ENCODE data around the gene ARL16. TPM values are rescaled to one million over a fixed set of nuclear protein-coding genes. Genes with fewer than 3 reads are reported as not detected.

The ARL16 gene
- polyA plus RNA-seq, 1 donor (not counting 4 experiments of a cell fraction or from before 2014, with no cell fraction given): 48.7 TPM

DNA sequence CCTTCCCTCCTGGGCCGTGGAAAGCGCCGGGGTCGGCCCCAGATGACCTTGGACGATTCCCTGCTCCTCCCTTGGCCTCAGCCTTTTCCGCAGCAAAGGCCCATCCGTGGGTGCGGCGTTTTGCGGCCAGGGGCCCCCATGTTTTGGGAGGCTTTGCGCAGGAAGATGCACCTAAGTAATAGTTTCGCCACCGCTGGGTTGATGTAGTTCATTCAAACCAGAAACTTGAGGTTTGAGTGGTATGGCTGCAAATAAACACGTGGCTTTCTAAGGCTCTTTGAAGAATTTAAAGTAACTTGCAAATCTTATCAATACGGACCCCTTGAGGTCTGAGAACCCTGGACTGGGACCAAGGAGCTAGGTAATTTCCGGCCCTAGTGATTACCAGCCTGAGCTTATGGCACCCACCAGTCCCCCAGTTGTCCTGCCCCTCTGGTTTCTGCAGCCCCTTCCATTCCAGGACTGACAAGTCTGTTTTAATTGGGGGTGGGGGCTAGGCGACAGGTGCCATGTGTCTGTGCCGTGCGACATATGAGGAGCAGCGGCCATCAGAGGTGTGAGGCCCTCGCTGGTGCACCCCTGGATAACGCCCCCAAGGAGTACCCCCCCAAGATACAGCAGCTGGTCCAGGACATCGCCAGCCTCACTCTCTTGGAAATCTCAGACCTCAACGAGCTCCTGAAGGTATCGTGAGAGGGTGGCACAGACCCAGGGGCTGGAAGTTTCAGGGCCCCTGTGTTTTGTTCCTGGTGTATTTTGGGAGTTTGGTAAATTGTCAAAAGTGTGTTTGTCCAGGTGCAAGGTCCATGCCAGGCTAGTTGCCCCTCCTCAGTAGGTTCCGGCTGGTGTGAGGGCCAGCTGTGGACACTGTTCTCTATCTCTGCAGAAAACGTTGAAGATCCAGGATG, 20.4 kb upstream of the ARL16 start:
- peaks cover 33 to 54% of the 10 kb centered on the region in 2 experiments for H3K36me3 ChIP-seq (ENCODE audit: control insufficient read depth in 2 of 2, extremely low read depth in 1 of 2, insufficient read depth in 2 of 2, low read length in 2 of 2)
- H3K9ac ChIP-seq (ENCODE audit: control insufficient read depth, extremely low read depth, insufficient read depth, low read length): peak overlapping the region; percentile 97
- peak overlapping the region; percentile 91 for H3K27ac ChIP-seq (ENCODE audit: control insufficient read depth, insufficient read depth, low read length)
- TF ChIP-seq EZH2 (IDR thresholded peaks at IDR 0.05; ENCODE audit: low read length): no peak
- TF ChIP-seq, protein P1, sequence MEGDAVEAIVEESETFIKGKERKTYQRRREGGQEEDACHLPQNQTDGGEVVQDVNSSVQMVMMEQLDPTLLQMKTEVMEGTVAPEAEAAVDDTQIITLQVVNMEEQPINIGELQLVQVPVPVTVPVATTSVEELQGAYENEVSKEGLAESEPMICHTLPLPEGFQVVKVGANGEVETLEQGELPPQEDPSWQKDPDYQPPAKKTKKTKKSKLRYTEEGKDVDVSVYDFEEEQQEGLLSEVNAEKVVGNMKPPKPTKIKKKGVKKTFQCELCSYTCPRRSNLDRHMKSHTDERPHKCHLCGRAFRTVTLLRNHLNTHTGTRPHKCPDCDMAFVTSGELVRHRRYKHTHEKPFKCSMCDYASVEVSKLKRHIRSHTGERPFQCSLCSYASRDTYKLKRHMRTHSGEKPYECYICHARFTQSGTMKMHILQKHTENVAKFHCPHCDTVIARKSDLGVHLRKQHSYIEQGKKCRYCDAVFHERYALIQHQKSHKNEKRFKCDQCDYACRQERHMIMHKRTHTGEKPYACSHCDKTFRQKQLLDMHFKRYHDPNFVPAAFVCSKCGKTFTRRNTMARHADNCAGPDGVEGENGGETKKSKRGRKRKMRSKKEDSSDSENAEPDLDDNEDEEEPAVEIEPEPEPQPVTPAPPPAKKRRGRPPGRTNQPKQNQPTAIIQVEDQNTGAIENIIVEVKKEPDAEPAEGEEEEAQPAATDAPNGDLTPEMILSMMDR (optimal IDR thresholded peaks at IDR 0.05 in 1 of 3, IDR thresholded peaks at IDR 0.05 in 1 of 3, conservative IDR thresholded peaks at IDR 0.05 in 1 of 3; ENCODE audit: extremely low read depth in 1 of 3, insufficient read depth in 2 of 3, low read length in 3 of 3): no peak
- dilution Hi-C loops (cut with MboI; ENCODE audit: extremely low pct_ligation_motif_present, low sequenced_read_pairs): no loop called here
- no peaks in the 10 kb centered on the region for H3K9me1 ChIP-seq (ENCODE audit: control insufficient read depth, extremely low read depth, insufficient read depth, low read length)
- H3K4me3 ChIP-seq (ENCODE audit: control insufficient read depth in 2 of 3, extremely low read depth in 1 of 3, insufficient read depth in 2 of 3, low read depth in 1 of 3, low read length in 3 of 3): peak overlapping the region; percentile 67 to 93 (median 88)
- FAIRE-seq (no peak), DNase-seq (ENCODE audit: low read depth, low spot score) (no peak)
- H3K9me3 ChIP-seq (ENCODE audit: control insufficient read depth, low read depth, low read length): no peaks in the 10 kb centered on the region
- H3K4me1 ChIP-seq (ENCODE audit: control insufficient read depth, extremely low read depth, insufficient read depth, low read length): peaks cover 19% of the 10 kb centered on the region
- H2AFZ ChIP-seq (ENCODE audit: control insufficient read depth, low read length): no peak overlapping the region
- H4K20me1 ChIP-seq (ENCODE audit: control insufficient read depth, extremely low read depth, insufficient read depth, low read length): no peaks in the 10 kb centered on the region
- H3K4me2 ChIP-seq (ENCODE audit: control insufficient read depth, extremely low read depth, insufficient read depth, low read depth, low read length): peak overlapping the region; percentile 95
- peaks cover 60% of the 10 kb centered on the region for H3K79me2 ChIP-seq (ENCODE audit: control insufficient read depth, insufficient read depth, low read length)
- H3K27me3 ChIP-seq (ENCODE audit: control insufficient read depth, extremely low read depth, insufficient read depth, low read length): no peaks in the 10 kb centered on the region

DNA sequence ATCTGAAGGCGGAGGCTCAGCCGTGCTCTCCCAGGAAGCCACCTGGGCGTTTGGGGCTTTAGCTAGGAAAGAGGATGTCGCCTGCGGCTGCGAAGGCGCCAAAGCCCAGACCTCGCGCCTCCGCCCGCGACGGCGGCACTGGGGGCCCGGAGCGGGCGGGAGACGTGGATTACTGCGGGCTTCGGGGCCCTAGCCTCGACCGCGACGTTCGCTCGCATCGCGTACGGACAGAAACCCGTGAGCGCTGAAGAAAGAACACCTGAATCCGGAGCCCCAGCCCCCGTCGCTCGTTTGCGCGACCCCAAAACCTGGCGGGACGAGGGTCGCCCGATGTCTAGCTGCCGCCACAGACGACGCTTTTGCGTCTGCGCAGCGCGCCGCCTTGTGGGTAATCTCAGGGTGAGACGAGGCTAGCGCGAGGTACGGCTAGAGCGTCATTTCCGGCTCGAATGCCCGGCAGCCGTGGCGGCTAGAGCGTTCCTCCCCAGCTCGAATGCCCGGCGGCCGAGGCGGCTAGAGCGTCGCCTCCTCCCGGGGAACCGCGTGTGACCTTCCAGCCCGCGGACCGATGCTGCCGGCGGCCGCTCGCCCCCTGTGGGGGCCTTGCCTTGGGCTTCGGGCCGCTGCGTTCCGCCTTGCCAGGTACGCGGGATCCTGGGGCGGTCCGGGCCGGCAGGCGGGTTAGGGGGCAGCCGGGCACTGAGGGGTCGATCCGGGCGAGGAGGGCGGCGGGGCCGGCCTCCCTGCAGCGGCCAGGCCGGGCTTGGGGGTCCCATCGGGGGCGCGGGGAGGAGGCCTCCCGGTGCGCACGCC, 19.5 kb upstream of the ARL16 start, which contains the start of gene MRPL12:
Gene MRPL12 (plus strand): TSS at position 434 of the 813 bp plus-strand sequence. CDS start 135 bp downstream, at position 569.
- dilution Hi-C loops (cut with MboI; ENCODE audit: extremely low pct_ligation_motif_present, low sequenced_read_pairs): no loop called here
- Histone ChIP-seq H4K20me1 (ENCODE audit: control insufficient read depth, extremely low read depth, insufficient read depth, low read length) (peaks cover 3% of the 10 kb centered on the region), H3K9ac (ENCODE audit: control insufficient read depth, extremely low read depth, insufficient read depth, low read length) (peak within 1 kb of the TSS; percentile 97), H3K36me3 (ENCODE audit: control insufficient read depth in 2 of 2, extremely low read depth in 1 of 2, insufficient read depth in 2 of 2, low read length in 2 of 2) (peaks cover 37 to 52% of the 10 kb centered on the region in 2 experiments), H3K9me3 (ENCODE audit: control insufficient read depth, low read depth, low read length) (no peaks in the 10 kb centered on the region), H3K9me1 (ENCODE audit: control insufficient read depth, extremely low read depth, insufficient read depth, low read length) (no peaks in the 10 kb centered on the region), H3K27me3 (ENCODE audit: control insufficient read depth, extremely low read depth, insufficient read depth, low read length) (no peaks in the 10 kb centered on the region), H2AFZ (ENCODE audit: control insufficient read depth, low read length) (peak within 1 kb of the TSS; percentile 83), H3K4me2 (ENCODE audit: control insufficient read depth, extremely low read depth, insufficient read depth, low read depth, low read length) (peak within 1 kb of the TSS; percentile 95), H3K4me3 (ENCODE audit: control insufficient read depth in 2 of 3, extremely low read depth in 1 of 3, insufficient read depth in 2 of 3, low read depth in 1 of 3, low read length in 3 of 3) (peak within 1 kb of the TSS; percentile 67 to 93 (median 88)), H3K27ac (ENCODE audit: control insufficient read depth, insufficient read depth, low read length) (peak within 1 kb of the TSS; percentile 91), H3K79me2 (ENCODE audit: control insufficient read depth, insufficient read depth, low read length) (peaks cover 65% of the 10 kb centered on the region), H3K4me1 (ENCODE audit: control insufficient read depth, extremely low read depth, insufficient read depth, low read length) (peaks cover 19% of the 10 kb centered on the region)
- no peak for TF ChIP-seq EZH2 (IDR thresholded peaks at IDR 0.05; ENCODE audit: low read length)
- TF ChIP-seq, protein P1 (optimal IDR thresholded peaks at IDR 0.05 in 1 of 3, IDR thresholded peaks at IDR 0.05 in 1 of 3, conservative IDR thresholded peaks at IDR 0.05 in 1 of 3; ENCODE audit: extremely low read depth in 1 of 3, insufficient read depth in 2 of 3, low read length in 3 of 3): peak in 2 of 3 experiments; percentile 26 to 30
- no peak for DNase-seq (ENCODE audit: low read depth, low spot score)
- FAIRE-seq: peak; percentile 32

All from keratinocyte (primary cell).